ENCODE data around the gene CITED1.

CITED1 gene

DNA sequence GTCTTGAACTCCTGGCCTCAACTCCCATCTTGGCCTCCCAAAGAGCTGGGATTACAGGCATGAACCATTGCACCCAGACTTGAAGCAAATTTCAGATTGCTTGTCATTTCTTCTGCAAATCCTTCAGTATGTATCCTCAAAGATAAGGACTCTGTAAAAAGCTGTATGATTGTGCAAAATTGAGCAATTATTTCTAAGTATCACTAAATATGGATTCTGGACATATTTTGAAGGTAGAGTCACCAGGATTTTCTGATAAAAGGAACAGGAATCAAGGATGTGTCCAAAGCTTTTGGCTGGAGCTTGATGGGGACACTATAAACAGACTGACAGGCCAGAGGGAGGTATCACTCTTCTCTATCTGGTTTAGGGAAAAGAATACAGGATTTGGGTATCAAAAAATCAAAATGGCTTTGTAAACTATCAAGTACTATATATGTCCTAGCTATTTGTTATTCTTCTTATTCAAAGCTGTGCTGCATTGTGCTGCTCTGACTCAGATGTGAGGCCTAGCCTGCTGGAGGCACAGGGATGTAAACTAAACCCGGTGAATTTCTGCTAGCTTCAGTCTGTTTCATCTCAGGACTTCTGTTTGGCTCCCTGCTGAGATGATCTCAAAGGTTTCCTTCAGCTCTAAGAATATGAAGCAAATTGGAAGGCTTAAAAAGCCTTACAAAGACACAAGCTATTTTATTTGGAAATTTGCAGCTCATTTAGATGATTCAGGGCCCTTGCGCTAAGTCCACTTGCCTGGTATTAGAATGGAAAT is 36.9 kb downstream of the CITED1 start:
- no peak for DNase-seq

DNA sequence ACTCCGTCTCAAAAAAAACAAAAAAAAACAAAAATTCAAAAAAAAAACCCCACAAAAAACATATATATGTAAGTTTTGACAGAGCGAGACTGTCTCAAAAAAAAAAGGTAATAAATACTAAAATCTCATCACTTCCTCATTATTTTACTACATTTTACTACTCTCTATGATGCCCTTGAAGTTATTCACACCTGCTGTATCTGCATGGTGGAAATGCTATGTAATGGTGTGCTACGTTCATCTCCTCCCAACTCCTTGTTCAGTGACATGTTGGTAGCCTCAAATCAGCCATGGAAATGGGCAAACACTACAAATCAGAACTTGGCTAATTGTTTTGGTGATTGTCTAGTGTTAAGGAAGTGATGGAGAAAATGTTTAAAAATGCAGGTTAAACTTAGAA is 40.5 kb downstream of the CITED1 start:
- DNase-seq = no peak

DNA sequence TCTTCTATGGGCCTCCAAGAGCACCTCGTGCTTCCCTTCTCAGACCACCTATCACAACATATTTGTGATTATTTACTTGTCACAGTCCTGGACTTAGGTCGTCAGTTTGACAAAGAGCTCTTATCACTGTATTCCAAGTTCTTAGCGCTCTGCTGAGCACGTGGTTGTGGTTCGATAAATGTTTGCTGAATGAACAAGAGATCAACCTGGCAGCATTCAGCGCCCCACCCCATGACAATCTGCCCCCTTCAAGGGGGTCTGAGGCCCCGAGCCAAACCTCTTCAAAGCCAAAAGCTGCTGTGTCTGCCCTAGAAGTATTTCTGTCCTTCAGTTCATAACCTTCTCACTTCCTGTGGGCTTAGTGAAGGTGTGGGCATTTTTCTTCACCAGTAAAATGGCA is 43.6 kb downstream of the CITED1 start:
- no peak for DNase-seq

DNA sequence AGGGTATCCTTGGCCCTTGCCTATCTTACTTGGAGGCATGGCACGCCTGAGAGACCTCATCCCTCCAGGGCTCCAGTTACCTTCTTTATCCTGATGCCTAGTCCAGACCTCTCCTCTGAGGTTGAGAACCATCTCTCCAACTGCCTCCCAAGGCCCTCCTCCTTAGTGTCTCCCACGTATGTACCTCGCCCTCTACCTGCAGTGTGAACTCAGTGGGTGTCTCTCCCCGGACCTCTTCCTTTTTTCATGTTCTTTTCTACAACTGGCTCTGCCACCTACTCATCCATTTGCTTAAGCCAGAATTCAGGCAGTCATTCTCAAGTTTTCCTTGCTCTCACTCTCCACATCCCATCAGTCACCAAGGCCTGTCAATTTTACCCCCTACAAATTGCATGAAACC is 45.3 kb downstream of the CITED1 start:
- DNase-seq = no peak

DNA sequence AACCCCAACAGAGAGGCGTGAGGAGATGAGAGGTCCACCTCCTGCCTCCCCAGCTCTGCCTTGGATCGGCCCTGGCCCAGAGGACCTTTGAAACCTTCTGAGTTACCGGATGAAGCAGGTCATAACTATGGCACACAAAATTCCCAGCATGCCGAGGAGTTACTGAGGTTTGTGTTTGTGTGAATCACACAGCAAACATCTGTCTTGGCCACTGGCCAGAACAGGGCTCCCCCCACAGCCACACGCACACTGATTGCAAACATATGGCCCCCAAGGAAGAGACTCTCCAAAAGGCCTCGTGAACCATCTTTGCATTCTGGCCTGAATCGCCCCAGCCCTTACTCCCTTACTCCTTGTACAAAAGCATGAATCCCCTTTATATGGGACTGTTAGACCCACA is 47.5 kb downstream of the CITED1 start:
- no peak for DNase-seq

DNA sequence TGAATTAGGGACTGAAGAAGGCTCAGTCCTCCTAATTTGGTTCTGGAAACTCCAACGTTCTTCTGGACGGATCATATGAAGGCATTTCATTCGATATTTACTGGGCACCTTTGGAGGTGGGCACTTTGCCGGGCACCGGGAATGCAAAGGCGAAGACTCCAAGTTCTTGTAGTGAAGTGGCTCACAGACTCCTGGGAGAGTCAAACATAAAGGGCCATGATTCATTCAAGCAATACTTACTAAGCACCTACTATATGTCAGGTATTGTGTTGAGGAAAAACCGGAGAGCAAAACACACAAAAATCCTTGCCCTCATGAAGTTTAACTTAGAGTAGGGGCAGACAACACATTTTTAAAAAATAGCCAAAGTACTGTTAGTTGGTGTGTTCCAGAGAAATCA is 49.9 kb downstream of the CITED1 start:
- no peak for DNase-seq

DNA sequence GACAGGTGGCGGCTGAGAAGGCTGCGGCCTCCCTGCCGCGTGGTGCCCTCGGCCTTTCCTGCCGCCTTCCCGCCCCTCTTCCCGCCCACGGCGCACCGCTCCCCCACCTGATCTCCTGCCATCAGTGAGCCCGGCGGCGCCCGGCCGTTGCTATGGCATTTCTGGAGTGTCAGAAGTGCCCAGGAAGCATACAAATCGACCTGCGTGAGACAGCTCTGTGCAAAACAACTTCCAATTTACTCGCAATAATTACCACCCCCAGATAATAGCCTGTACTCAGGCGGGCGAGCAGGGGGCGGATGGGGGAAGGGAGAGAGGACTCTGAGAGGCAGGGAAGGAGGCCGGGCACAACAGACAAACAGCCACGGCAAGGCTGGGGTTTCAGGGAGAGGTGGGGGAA is 50.3 kb downstream of the CITED1 start:
- no peak for DNase-seq

DNA sequence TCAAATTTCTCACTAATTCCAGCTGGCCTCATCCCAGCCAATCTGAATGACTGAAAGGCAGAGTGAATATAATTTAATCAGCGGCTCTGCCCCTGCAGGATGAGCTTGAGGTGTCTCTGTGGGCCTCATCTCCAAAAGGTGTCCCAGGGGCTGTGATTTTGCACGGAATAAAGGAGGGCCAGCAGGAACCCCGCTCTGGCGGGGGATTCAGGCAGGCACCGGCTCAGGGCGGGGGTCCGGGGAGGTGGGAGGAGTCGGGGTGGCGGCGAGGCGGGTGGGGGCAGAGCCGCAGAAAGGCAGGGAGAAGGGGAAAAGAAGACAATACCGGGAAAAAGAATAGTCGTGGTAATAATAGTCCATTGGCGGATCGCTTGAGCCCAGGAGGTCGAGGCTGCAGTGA is 50.9 kb downstream of the CITED1 start:
- no peak for DNase-seq

DNA sequence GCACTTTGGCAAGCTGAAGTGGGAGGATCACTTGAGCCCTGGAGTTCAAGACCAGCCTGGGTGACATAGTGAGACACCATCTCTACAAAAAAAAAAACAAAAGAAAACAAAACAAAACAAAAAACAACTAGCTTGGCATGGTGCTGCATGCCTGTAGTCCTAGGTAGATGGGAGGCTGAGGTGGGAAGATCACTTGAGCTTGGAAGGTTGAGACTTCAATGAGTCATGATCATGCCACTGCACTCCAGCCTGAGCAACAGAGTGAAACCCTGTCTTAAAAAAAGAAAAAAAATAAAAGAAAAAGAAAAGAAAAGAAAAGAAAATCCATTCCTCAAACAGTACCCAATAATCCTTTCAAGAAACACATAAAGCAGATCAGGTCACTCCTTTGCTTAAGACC is 52.0 kb downstream of the CITED1 start:
- DNase-seq = no peak

Data from NCI-H524 treated with DMSO at 0.1 percent for 48 hours (cell line).